Astrocyte (in vitro differentiated cells and primary cell): ENCODE measurements around the gene ROBO2. TPM values are rescaled to one million over a fixed set of nuclear protein-coding genes. Genes with fewer than 3 reads are reported as not detected.

ENCODE experiments used
- DNase-seq: peaks from one replicate; pipeline ENCODE4 v3.0.0-alpha.2; 2010; ENCODE audit warnings: low read depth
- FAIRE-seq: peaks from 2 replicates; lab custom pipeline; 2011; peaks lifted over from hg19 to GRCh38; lab: Jason Lieb, UNC
- H2AFZ ChIP-seq: 2 replicates; pipeline ENCODE4 v1.6.0; 2012; ENCODE audit warnings: low read depth, low read length, inconsistent platforms
- H3K27ac ChIP-seq: 2 replicates; pipeline ENCODE4 v1.5.1; 2011; ENCODE audit warnings: low read depth, low read length, inconsistent platforms
- H3K27me3 ChIP-seq: 2 replicates; pipeline ENCODE4 v1.6.0; 2011; ENCODE audit warnings: low read length, inconsistent platforms; ENCODE audit not compliant: insufficient read depth
- H3K36me3 ChIP-seq: 2 replicates; pipeline ENCODE4 v1.5.1; 2011; ENCODE audit warnings: low read length, inconsistent platforms; ENCODE audit not compliant: insufficient read depth
- H3K4me1 ChIP-seq: 2 replicates; pipeline ENCODE4 v1.5.1; 2011; ENCODE audit warnings: low read length, inconsistent platforms; ENCODE audit not compliant: insufficient read depth
- H3K4me2 ChIP-seq: 2 replicates; pipeline ENCODE4 v1.6.0; 2012; ENCODE audit warnings: low read length, inconsistent platforms
- H3K4me3 ChIP-seq: 2 replicates; pipeline ENCODE4 v1.5.1; 2011; ENCODE audit warnings: low read depth, mild to moderate bottlenecking, low read length, inconsistent platforms; ENCODE audit not compliant: insufficient read depth
- H3K79me2 ChIP-seq: 2 replicates; pipeline ENCODE4 v1.6.0; 2012; ENCODE audit warnings: mild to moderate bottlenecking, low read length, inconsistent platforms; ENCODE audit not compliant: insufficient read depth
- H3K9ac ChIP-seq: 2 replicates; pipeline ENCODE4 v1.6.0; 2012; ENCODE audit warnings: mild to moderate bottlenecking, low read length, inconsistent platforms
- H3K9me3 ChIP-seq: 2 replicates; pipeline ENCODE4 v1.5.1; 2012; ENCODE audit warnings: low read depth, mild to moderate bottlenecking, low read length, inconsistent platforms; ENCODE audit not compliant: insufficient read depth
- H4K20me1 ChIP-seq: 2 replicates; pipeline ENCODE4 v1.6.0; 2012; ENCODE audit warnings: low read length, inconsistent platforms; ENCODE audit not compliant: insufficient read depth
- H3K27ac Mint-ChIP-seq: one replicate; pipeline ENCODE4 v1.8.0; 2021; ENCODE audit warnings: mild to moderate bottlenecking, mixed read lengths; ENCODE audit not compliant: unreplicated experiment
- H3K27me3 Mint-ChIP-seq: one replicate; pipeline ENCODE4 v1.8.0; 2021; ENCODE audit warnings: low read depth, mixed read lengths; ENCODE audit not compliant: unreplicated experiment
- H3K36me3 Mint-ChIP-seq: one replicate; pipeline ENCODE4 v1.8.0; 2021; ENCODE audit warnings: low read depth, mixed read lengths; ENCODE audit not compliant: unreplicated experiment
- H3K4me1 Mint-ChIP-seq: one replicate; pipeline ENCODE4 v1.8.0; 2021; ENCODE audit warnings: low read depth, mixed read lengths; ENCODE audit not compliant: unreplicated experiment
- H3K4me3 Mint-ChIP-seq: one replicate; pipeline ENCODE4 v1.8.0; 2021; ENCODE audit warnings: mild to moderate bottlenecking, moderate library complexity, mixed read lengths; ENCODE audit not compliant: unreplicated experiment
- H3K9me3 Mint-ChIP-seq: one replicate; pipeline ENCODE4 v1.8.0; 2021; ENCODE audit warnings: mild to moderate bottlenecking, mixed read lengths; ENCODE audit not compliant: unreplicated experiment
- EZH2 ChIP-seq: IDR thresholded peaks from 2 replicates; pipeline ENCODE4 v1.6.1; 2012; ENCODE audit warnings: mild to moderate bottlenecking, low read length, inconsistent platforms; ENCODE audit not compliant: insufficient read depth
- total RNA-seq: library from RNA; stranded (reverse); gene quantifications from 2 replicates; pipeline ENCODE4 v1.2.1, GENCODE V29; 2021
- TF ChIP-seq, protein P1 (sequence below): IDR thresholded peaks from 2 replicates; pipeline ENCODE4 v1.5.1; 2011; ENCODE audit warnings: low read depth, mild to moderate bottlenecking, inconsistent platforms, low read length, moderate library complexity; ENCODE audit not compliant: insufficient read depth

Gene ROBO2
- total RNA-seq, 1 donor from 2014 or later, result 1.4 TPM

DNA sequence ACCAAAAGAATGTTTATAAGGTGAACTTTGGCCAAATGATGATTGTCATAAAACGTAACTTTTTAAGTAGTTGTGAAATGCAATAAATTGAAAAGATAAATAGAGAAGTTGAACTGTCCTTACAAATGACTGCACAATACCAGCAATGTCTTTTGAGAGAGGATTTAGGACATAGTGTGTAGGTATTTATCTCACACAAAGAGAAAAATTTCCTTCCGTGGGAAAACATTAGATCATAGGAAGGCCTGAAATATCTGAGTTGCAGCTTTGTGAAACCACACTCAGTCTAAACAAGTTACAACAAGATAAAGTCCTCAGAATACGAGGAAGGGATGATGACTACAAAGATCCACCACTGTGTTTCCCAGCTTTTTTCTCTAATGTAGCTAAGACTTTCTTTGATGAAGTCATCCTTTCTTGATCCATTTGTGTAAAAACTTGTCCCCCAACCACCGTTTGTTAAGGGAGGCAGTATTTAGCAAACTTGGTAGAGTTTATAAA, 16.0 kb downstream of the ROBO2 start:
- H3K27ac Mint-ChIP-seq, result peak overlapping the region; percentile 82
- TF ChIP-seq, protein P1, sequence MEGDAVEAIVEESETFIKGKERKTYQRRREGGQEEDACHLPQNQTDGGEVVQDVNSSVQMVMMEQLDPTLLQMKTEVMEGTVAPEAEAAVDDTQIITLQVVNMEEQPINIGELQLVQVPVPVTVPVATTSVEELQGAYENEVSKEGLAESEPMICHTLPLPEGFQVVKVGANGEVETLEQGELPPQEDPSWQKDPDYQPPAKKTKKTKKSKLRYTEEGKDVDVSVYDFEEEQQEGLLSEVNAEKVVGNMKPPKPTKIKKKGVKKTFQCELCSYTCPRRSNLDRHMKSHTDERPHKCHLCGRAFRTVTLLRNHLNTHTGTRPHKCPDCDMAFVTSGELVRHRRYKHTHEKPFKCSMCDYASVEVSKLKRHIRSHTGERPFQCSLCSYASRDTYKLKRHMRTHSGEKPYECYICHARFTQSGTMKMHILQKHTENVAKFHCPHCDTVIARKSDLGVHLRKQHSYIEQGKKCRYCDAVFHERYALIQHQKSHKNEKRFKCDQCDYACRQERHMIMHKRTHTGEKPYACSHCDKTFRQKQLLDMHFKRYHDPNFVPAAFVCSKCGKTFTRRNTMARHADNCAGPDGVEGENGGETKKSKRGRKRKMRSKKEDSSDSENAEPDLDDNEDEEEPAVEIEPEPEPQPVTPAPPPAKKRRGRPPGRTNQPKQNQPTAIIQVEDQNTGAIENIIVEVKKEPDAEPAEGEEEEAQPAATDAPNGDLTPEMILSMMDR, result no peak
- no peak for TF ChIP-seq EZH2
- H3K27me3 ChIP-seq, result no peaks in the 10 kb centered on the region
- no peak overlapping the region for H2AFZ ChIP-seq
- no peaks in the 10 kb centered on the region for H3K79me2 ChIP-seq
- FAIRE-seq, result no peak
- no peaks in the 10 kb centered on the region for H3K36me3 Mint-ChIP-seq
- DNase-seq, result no peak
- H3K4me2 ChIP-seq, result no peak overlapping the region
- no peaks in the 10 kb centered on the region for H4K20me1 ChIP-seq
- H3K4me1 Mint-ChIP-seq, result peaks cover 11% of the 10 kb centered on the region
- H3K4me3 ChIP-seq, result no peak overlapping the region
- no peaks in the 10 kb centered on the region for H3K9me3 Mint-ChIP-seq
- H3K27ac ChIP-seq, result no peak overlapping the region
- H3K9ac ChIP-seq, result no peak overlapping the region
- H3K4me1 ChIP-seq, result no peaks in the 10 kb centered on the region
- no peaks in the 10 kb centered on the region for H3K27me3 Mint-ChIP-seq
- H3K4me3 Mint-ChIP-seq, result no peak overlapping the region
- H3K9me3 ChIP-seq, result no peaks in the 10 kb centered on the region
- H3K36me3 ChIP-seq, result no peaks in the 10 kb centered on the region

GRCh38 chr3:77059354-77059753, 19.5 kb downstream of the ROBO2 start:
- Mint-ChIP-seq H3K27ac (no peak overlapping the region), H3K4me1 (peaks cover 5% of the 10 kb centered on the region), H3K27me3 (no peaks in the 10 kb centered on the region), H3K36me3 (no peaks in the 10 kb centered on the region), H3K9me3 (peaks cover 8% of the 10 kb centered on the region), H3K4me3 (no peak overlapping the region)
- no peak overlapping the region for H3K27ac ChIP-seq
- no peak overlapping the region for H3K9ac ChIP-seq
- no peaks in the 10 kb centered on the region for H3K4me1 ChIP-seq
- no peaks in the 10 kb centered on the region for H3K27me3 ChIP-seq
- FAIRE-seq (no peak), DNase-seq (no peak)
- H3K79me2 ChIP-seq, result no peaks in the 10 kb centered on the region
- no peaks in the 10 kb centered on the region for H3K36me3 ChIP-seq
- H4K20me1 ChIP-seq, result no peaks in the 10 kb centered on the region
- no peak overlapping the region for H2AFZ ChIP-seq
- H3K4me3 ChIP-seq, result no peak overlapping the region
- TF ChIP-seq, protein P1, result no peak
- no peak for TF ChIP-seq EZH2
- peaks cover 9% of the 10 kb centered on the region for H3K9me3 ChIP-seq
- H3K4me2 ChIP-seq, result no peak overlapping the region

DNA sequence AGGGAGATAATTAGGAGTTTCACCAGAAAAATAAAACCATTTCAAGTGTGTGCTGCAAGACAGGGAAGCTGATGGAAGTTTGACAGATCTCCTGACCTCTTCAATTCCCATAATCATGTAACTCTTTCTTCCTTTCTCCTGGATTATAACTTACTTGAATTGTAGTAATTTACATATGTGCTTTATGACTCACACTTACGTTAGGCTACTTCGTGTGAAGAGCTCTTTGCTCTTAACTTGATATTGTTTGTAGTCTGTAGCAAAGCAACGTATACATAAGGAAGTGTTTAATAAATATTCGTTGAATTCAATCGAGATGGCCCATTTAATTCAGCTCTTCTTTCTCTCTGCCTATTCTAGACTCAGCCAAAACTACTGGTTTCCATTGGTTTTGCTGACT, 23.5 kb downstream of the ROBO2 start:
- no peaks in the 10 kb centered on the region for H4K20me1 ChIP-seq
- TF ChIP-seq, protein P1, result no peak
- no peak for TF ChIP-seq EZH2
- H3K79me2 ChIP-seq, result no peaks in the 10 kb centered on the region
- H3K36me3 ChIP-seq, result no peaks in the 10 kb centered on the region
- Mint-ChIP-seq H3K9me3 (peaks cover 8% of the 10 kb centered on the region), H3K4me3 (no peak overlapping the region), H3K27ac (no peak overlapping the region), H3K4me1 (no peaks in the 10 kb centered on the region), H3K27me3 (no peaks in the 10 kb centered on the region), H3K36me3 (no peaks in the 10 kb centered on the region)
- H3K9me3 ChIP-seq, result peaks cover 9% of the 10 kb centered on the region
- H3K27ac ChIP-seq, result no peak overlapping the region
- H3K4me1 ChIP-seq, result no peaks in the 10 kb centered on the region
- FAIRE-seq (no peak), DNase-seq (no peak)
- no peak overlapping the region for H3K4me2 ChIP-seq
- no peak overlapping the region for H3K4me3 ChIP-seq
- no peak overlapping the region for H3K9ac ChIP-seq
- H2AFZ ChIP-seq, result no peak overlapping the region
- no peaks in the 10 kb centered on the region for H3K27me3 ChIP-seq
